GM06990 (cell line): ENCODE data around the gene STXBP2.

ENCODE experiments used
- DNase-seq: peaks from one replicate; pipeline ENCODE4 v3.0.0-alpha.2; 2011; ENCODE audit not compliant: insufficient read length; ENCODE audit errors: extremely low read depth
- H3K27me3 ChIP-seq: replicated peaks from 2 replicates; pipeline ENCODE4 v1.6.0; 2011; ENCODE audit warnings: low read length; ENCODE audit not compliant: control insufficient read depth, insufficient read depth
- H3K36me3 ChIP-seq: 2 replicates; pipeline ENCODE4 v1.5.1; 2011; ENCODE audit warnings: low read length; ENCODE audit not compliant: control insufficient read depth, insufficient read depth
- H3K4me3 ChIP-seq: replicated peaks from 2 replicates; pipeline ENCODE4 v1.5.1; 2011; ENCODE audit warnings: low read depth, mild to moderate bottlenecking, control low read depth, low read length
- CTCF ChIP-seq: IDR thresholded peaks from 2 replicates; pipeline ENCODE4 v1.5.1; 2011; ENCODE audit warnings: low read length, control low read depth, mild to moderate bottlenecking, inconsistent platforms; ENCODE audit not compliant: insufficient read depth, poor library complexity, severe bottlenecking

STXBP2 gene

GRCh38 chr19:7661744-7662538 lies 25.0 kb downstream of the STXBP2 start:
- TF ChIP-seq CTCF = no peak
- H3K4me3 ChIP-seq = no peak overlapping the region
- no peaks in the 10 kb centered on the region for H3K36me3 ChIP-seq
- DNase-seq = no peak
- H3K27me3 ChIP-seq = no peaks in the 10 kb centered on the region; the same call in 1 of the 2 replicates

- TF ChIP-seq CTCF = no peak
- no peak for DNase-seq
- no peak overlapping the region for H3K4me3 ChIP-seq
- no peaks in the 10 kb centered on the region; the same call in 1 of the 2 replicates for H3K27me3 ChIP-seq
- H3K36me3 ChIP-seq = no peaks in the 10 kb centered on the region
Observed at GRCh38 chr19:7662657-7663056, 25.7 kb downstream of the STXBP2 start.

GRCh38 chr19:7663706-7664105 lies 26.8 kb downstream of the STXBP2 start:
- DNase-seq = no peak
- no peak for TF ChIP-seq CTCF
- H3K27me3 ChIP-seq = no peaks in the 10 kb centered on the region; the same call in 1 of the 2 replicates
- H3K36me3 ChIP-seq = no peaks in the 10 kb centered on the region
- H3K4me3 ChIP-seq = no peak overlapping the region

- DNase-seq = no peak
- TF ChIP-seq CTCF = no peak
- no peaks in the 10 kb centered on the region for H3K36me3 ChIP-seq
- no peaks in the 10 kb centered on the region; the same call in 1 of the 2 replicates for H3K27me3 ChIP-seq
- H3K4me3 ChIP-seq = no peak overlapping the region
Observed at GRCh38 chr19:7665076-7665475, 28.2 kb downstream of the STXBP2 start.

GRCh38 chr19:7668842-7669241 lies 31.9 kb downstream of the STXBP2 start, which contains the start of gene RETN:
Gene RETN, plus strand, starts transcription at chr19:7669049. Its CDS starts 278 bp downstream, at chr19:7669327.
- Histone ChIP-seq H3K36me3 (no peaks in the 10 kb centered on the region), H3K4me3 (no peak within 1 kb of the TSS), H3K27me3 (no peaks in the 10 kb centered on the region; the same call in 1 of the 2 replicates)
- TF ChIP-seq CTCF = no peak
- no peak for DNase-seq
